Spleen (tissue), 7 donors: Measurements from ENCODE around the gene POLH.

Source experiments
- CTCF ChIP-seq, 11 experiments: fragments of 200-600 bp in 7 of 11; fragments of 450-650 bp in 4 of 11; sonication (generic) in 4 of 11; IDR thresholded peaks in 8 of 11; conservative IDR thresholded peaks in 3 of 11; 1 replicate in 7 of 11; 2 replicates in 4 of 11; pipeline versions ENCODE4 v1.4.0 to v1.8.0; 2016 to 2021; ENCODE audit warnings: antibody characterized with exemption in 11 of 11, inconsistent platforms in 4 of 11, mild to moderate bottlenecking in 1 of 11
- POLR2A ChIP-seq, 3 donors: fragments of 450-650 bp; IDR thresholded peaks; one replicate each; pipeline ENCODE4 v1.5.1; 2017; ENCODE audit warnings: antibody characterized with exemption in 3 of 3, mild to moderate bottlenecking in 1 of 3
- POLR2AphosphoS5 ChIP-seq, 3 donors: sonication (generic); formaldehyde crosslinking; IDR thresholded peaks; one replicate each; pipeline ENCODE4 v1.5.1; 2017; ENCODE audit warnings: antibody characterized with exemption in 3 of 3
- donor health status: DM: no; HTN: no; CAD: no; lungs with moderate emphysema.
- donor health status: DM: no; HTN: no; CAD: no.
- donor health status: DM: no; HTN: no; CAD: no.

- peak in 2 of 3 donors; percentile 39 to 89 for TF ChIP-seq POLR2A (IDR thresholded peaks at IDR 0.05)
- no peak for TF ChIP-seq CTCF (IDR thresholded peaks at IDR 0.05 in 8 of 11, conservative IDR thresholded peaks at IDR 0.05 in 3 of 11)
- peak; percentile 78 to 95 (median 90) for TF ChIP-seq POLR2AphosphoS5 (IDR thresholded peaks at IDR 0.05)
These were observed 53.7 kb downstream of the POLH start for GRCh38 chr6:43629505-43630300.
